Cardiac septum (tissue), 1 donor: ENCODE results near the gene MAT2A. TPM values are rescaled to one million over a fixed set of nuclear protein-coding genes. Genes with fewer than 3 reads are reported as not detected.
"Not testable (repeated sequence)": the region's sequence is repeated elsewhere in the genome, so short reads cannot be mapped to it uniquely, and the experiment has no call there.

ENCODE experiments used
- DNase-seq: peaks from one replicate; pipeline ENCODE4 v3.0.0-alpha.2; 2020; ENCODE audit warnings: low spot score
- intact Hi-C: fragments of 100-400 bp; cut with DNase I; formaldehyde crosslinking; loops from one replicate; pipeline ENCODE4 v1.14.0; 2022
- total RNA-seq: library from RNA; stranded (reverse); fragmentation: NEBNext Ultra II Directional; extraction: Animal tissue kit (Norgen Biotek cat#: 25700); gene quantifications from one replicate; pipeline ENCODE4 v1.2.1, GENCODE V29; 2021
- donor health status: DM: no; HTN: no; CAD: no.

MAT2A gene
- total RNA-seq, 1 donor from 2014 or later: 146 TPM

DNA sequence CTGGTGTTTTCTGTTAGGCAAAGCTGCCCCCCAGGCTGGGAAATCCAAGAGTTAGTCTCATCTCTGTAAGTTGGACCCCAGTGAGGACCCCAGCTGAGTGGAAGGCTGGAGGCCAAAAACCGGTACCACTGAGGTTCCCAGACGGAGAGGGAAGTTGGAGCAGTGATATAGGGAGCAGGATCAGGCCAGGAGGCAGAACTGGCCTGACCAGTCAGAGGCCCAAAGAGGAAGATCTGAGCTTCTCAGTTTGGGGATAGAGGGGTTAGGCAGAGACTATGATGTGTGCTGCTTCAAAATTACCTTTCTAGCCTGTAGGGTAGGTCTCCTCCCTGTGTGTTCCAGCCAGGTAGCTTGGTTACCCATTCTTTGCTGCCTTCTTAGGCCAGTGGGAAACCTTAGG lies 52.0 kb downstream of the MAT2A start:
- no peak for DNase-seq

DNA sequence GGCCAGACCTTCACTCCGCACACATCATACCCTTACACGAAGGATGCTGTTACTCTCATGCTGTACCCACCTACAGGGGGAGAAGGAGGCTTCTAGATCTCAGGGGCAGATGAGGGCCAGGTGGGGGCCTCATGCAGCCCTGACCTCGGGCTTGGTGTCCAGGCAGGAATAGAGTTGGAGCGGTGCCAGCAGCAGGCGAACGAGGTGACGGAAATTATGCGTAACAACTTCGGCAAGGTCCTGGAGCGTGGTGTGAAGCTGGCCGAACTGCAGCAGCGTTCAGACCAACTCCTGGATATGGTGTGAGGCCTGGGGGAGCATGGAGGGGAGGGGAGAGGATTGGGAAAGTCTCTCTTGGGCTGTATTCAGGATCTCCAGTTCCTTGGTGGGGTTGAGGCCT lies 52.6 kb downstream of the MAT2A start:
- intact Hi-C loops: no loop called here
- DNase-seq: no peak

More for the DNA sequence above, 52.0 kb downstream of the MAT2A start:
- intact Hi-C loops: no loop called here

DNA sequence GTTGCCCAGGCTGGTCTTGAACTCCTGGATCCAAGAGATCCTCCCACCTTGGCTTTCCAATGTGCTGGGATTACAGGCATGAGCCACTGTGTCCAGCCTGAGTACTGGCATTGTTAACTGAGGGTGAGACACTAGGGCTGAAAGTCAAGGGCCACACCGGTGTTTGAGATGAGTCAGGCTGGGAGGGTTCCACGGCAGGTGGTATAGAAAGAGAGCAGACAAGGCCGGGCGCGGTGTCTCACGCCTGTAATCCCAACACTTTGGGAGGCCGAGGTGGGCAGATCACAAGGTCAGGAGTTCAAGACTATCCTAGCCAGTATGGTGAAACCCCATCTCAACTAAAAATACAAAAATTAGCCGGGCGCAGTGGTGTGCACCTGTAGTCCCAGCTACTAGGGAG lies 53.3 kb downstream of the MAT2A start:
- intact Hi-C loops, DNase-seq: not testable (repeated sequence)

DNA sequence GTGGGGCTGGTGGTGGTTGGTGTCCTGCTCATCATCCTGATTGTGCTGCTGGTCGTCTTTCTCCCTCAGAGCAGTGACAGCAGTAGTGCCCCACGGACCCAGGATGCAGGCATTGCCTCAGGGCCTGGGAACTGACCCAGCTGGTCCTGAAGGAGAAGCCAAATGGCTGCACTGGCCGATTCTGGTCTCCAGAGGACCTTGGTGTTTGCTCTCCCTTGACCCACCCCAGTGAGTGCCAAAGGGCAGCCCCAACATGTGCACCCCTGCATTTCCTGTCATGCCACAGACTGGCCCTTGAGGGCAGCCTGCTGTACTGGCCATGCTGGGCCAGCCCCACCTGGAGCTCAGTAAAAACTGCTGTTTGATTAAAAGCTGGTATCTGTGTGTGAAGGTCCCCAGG lies 54.1 kb downstream of the MAT2A start:
- intact Hi-C loops: no loop called here
- no peak for DNase-seq

Other genes with a start within 250 kb of the MAT2A start
- gene TGOLN2, start 211.2 kb upstream of the MAT2A start, total RNA-seq: 75.1 TPM
- gene RETSAT, start 184.6 kb upstream of the MAT2A start, total RNA-seq: 16.6 TPM
- 9.8 TPM for gene ELMOD3, start 184.4 kb upstream of the MAT2A start, total RNA-seq
- gene CAPG, start 128.8 kb upstream of the MAT2A start, total RNA-seq: 7.4 TPM
- not detected for gene SH2D6, start 120.5 kb upstream of the MAT2A start, total RNA-seq
- 23.3 TPM for gene GGCX, start 22.3 kb downstream of the MAT2A start, total RNA-seq
- 8.2 TPM for gene VAMP8, start 38.4 kb downstream of the MAT2A start, total RNA-seq
- gene VAMP5, start 45.3 kb downstream of the MAT2A start, total RNA-seq: 27.9 TPM
- 82.4 TPM for gene RNF181, start 56.6 kb downstream of the MAT2A start, total RNA-seq
- 11.4 TPM for gene TMEM150A, start 63.5 kb downstream of the MAT2A start, total RNA-seq
- 26.3 TPM for gene C2orf68, start 72.9 kb downstream of the MAT2A start, total RNA-seq
- gene USP39, start 77.0 kb downstream of the MAT2A start, total RNA-seq: 28.4 TPM
- not detected for gene SFTPB, start 129.0 kb downstream of the MAT2A start, total RNA-seq
- gene GNLY, start 155.2 kb downstream of the MAT2A start, total RNA-seq: 2.3 TPM
- gene ATOH8, start 214.8 kb downstream of the MAT2A start, total RNA-seq: 21.0 TPM